HCT116 (cell line): Measurements from ENCODE around the gene UXS1.

ENCODE experiments used
- CEBPB ChIP-seq: IDR thresholded peaks from 2 replicates; pipeline ENCODE4 v1.6.1; 2012; ENCODE audit warnings: low read depth
- EZH2phosphoT487 ChIP-seq: fragments of 200-600 bp; IDR thresholded peaks from 2 replicates; pipeline ENCODE4 v1.6.1; 2018; ENCODE audit warnings: antibody characterized with exemption, borderline replicate concordance
- POLR2AphosphoS5 ChIP-seq: IDR thresholded peaks from 2 replicates; pipeline ENCODE4 v1.6.1; 2011; ENCODE audit warnings: mild to moderate bottlenecking, low read depth, low read length, moderate library complexity
- TF ChIP-seq, protein P1 (sequence below), 3 experiments: fragments of 200-600 bp in 1 of 3; sonication (generic) in 1 of 3; IDR thresholded peaks in 2 of 3; conservative IDR thresholded peaks in 1 of 3; 2 replicates each; pipeline ENCODE4 v1.5.1; 2012 to 2017; ENCODE audit warnings: low read depth in 2 of 3, low read length in 2 of 3, antibody characterized with exemption in 1 of 3, borderline replicate concordance in 1 of 3, control low read depth in 1 of 3, mild to moderate bottlenecking in 1 of 3, mixed read lengths in 1 of 3, mixed run types in 1 of 3, moderate library complexity in 1 of 3; ENCODE audit not compliant: insufficient read depth in 1 of 3
- TF ChIP-seq, protein P2 (sequence below): IDR thresholded peaks from 2 replicates; pipeline ENCODE4 v1.6.1; 2012
- TF ChIP-seq, protein P3 (sequence below): IDR thresholded peaks from 2 replicates; pipeline ENCODE4 v1.6.1; 2011; ENCODE audit warnings: mild to moderate bottlenecking, low read length, moderate library complexity; ENCODE audit not compliant: insufficient replicate concordance; ENCODE audit errors: extremely low read depth

DNA sequence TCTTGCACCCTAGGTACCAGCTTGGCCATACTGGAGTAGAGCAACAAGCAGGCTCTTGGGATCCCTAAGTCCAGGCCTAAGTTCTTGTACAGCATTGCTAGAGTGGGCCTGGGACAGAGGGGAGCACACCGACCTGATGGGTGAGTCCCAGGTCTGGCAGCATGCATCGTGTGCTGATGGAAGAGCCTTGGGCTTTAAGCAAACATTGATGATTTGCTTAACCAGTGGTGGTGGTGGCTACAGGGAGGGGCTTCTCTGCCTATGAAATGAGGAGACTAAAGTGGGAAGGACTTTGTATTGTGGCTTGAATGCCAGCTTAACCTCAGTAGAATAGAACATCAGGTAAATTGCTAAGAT lies 39.2 kb upstream of the UXS1 start:
- TF ChIP-seq, protein P1, sequence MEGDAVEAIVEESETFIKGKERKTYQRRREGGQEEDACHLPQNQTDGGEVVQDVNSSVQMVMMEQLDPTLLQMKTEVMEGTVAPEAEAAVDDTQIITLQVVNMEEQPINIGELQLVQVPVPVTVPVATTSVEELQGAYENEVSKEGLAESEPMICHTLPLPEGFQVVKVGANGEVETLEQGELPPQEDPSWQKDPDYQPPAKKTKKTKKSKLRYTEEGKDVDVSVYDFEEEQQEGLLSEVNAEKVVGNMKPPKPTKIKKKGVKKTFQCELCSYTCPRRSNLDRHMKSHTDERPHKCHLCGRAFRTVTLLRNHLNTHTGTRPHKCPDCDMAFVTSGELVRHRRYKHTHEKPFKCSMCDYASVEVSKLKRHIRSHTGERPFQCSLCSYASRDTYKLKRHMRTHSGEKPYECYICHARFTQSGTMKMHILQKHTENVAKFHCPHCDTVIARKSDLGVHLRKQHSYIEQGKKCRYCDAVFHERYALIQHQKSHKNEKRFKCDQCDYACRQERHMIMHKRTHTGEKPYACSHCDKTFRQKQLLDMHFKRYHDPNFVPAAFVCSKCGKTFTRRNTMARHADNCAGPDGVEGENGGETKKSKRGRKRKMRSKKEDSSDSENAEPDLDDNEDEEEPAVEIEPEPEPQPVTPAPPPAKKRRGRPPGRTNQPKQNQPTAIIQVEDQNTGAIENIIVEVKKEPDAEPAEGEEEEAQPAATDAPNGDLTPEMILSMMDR (IDR thresholded peaks at IDR 0.05 in 2 of 3, conservative IDR thresholded peaks at IDR 0.05 in 1 of 3; ENCODE audit: borderline replicate concordance in 1 of 3, insufficient read depth in 1 of 3, low read depth in 2 of 3, low read length in 2 of 3), result no peak
- TF ChIP-seq CEBPB (no peak), POLR2AphosphoS5 (no peak), EZH2phosphoT487 (no peak)
- TF ChIP-seq, protein P2, sequence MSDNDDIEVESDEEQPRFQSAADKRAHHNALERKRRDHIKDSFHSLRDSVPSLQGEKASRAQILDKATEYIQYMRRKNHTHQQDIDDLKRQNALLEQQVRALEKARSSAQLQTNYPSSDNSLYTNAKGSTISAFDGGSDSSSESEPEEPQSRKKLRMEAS, result no peak
- TF ChIP-seq, protein P3, sequence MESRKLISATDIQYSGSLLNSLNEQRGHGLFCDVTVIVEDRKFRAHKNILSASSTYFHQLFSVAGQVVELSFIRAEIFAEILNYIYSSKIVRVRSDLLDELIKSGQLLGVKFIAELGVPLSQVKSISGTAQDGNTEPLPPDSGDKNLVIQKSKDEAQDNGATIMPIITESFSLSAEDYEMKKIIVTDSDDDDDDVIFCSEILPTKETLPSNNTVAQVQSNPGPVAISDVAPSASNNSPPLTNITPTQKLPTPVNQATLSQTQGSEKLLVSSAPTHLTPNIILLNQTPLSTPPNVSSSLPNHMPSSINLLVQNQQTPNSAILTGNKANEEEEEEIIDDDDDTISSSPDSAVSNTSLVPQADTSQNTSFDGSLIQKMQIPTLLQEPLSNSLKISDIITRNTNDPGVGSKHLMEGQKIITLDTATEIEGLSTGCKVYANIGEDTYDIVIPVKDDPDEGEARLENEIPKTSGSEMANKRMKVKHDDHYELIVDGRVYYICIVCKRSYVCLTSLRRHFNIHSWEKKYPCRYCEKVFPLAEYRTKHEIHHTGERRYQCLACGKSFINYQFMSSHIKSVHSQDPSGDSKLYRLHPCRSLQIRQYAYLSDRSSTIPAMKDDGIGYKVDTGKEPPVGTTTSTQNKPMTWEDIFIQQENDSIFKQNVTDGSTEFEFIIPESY, result no peak
